ENCODE results near the gene PPM1L.
"Not testable (repeated sequence)": the region's sequence is repeated elsewhere in the genome, so short reads cannot be mapped to it uniquely, and the experiment has no call there.

Gene PPM1L

GRCh38 chr3:160755776-160756304 lies at the start of gene PPM1L:
Gene PPM1L, plus strand, starts transcription at chr3:160756231.
- DNase-seq (ENCODE audit: extremely low read depth in 1 of 2, low read depth in 1 of 2): peak in 1 of 2 donors; percentile 23

- no peak for DNase-seq (ENCODE audit: extremely low read depth in 1 of 2, low read depth in 1 of 2)
Measured at GRCh38 chr3:160707187-160707794, 48.7 kb upstream of the PPM1L start.

- no peak for DNase-seq (ENCODE audit: extremely low read depth in 1 of 2, low read depth in 1 of 2)
Measured at GRCh38 chr3:160709477-160710182, 46.4 kb upstream of the PPM1L start.

GRCh38 chr3:160713144-160713543 lies 42.9 kb upstream of the PPM1L start:
- DNase-seq (ENCODE audit: extremely low read depth in 1 of 2, low read depth in 1 of 2): not testable (repeated sequence)

- DNase-seq (ENCODE audit: extremely low read depth in 1 of 2, low read depth in 1 of 2): no peak
Measured at GRCh38 chr3:160719710-160720109, 36.3 kb upstream of the PPM1L start.

- no peak for DNase-seq (ENCODE audit: extremely low read depth in 1 of 2, low read depth in 1 of 2)
Measured at GRCh38 chr3:160720123-160720746, 35.8 kb upstream of the PPM1L start.

GRCh38 chr3:160722331-160722730 lies 33.7 kb upstream of the PPM1L start:
- no peak for DNase-seq (ENCODE audit: extremely low read depth in 1 of 2, low read depth in 1 of 2)

GRCh38 chr3:160725338-160725737 lies 30.7 kb upstream of the PPM1L start:
- DNase-seq (ENCODE audit: extremely low read depth in 1 of 2, low read depth in 1 of 2): no peak

- no peak for DNase-seq (ENCODE audit: extremely low read depth in 1 of 2, low read depth in 1 of 2)
Measured at GRCh38 chr3:160735826-160736225, 20.2 kb upstream of the PPM1L start.

GRCh38 chr3:160738048-160738447 lies 18.0 kb upstream of the PPM1L start:
- no peak for DNase-seq (ENCODE audit: extremely low read depth in 1 of 2, low read depth in 1 of 2)

GRCh38 chr3:160739079-160739478 lies 17.0 kb upstream of the PPM1L start:
- DNase-seq (ENCODE audit: extremely low read depth in 1 of 2, low read depth in 1 of 2): no peak

- no peak for DNase-seq (ENCODE audit: extremely low read depth in 1 of 2, low read depth in 1 of 2)
Measured at GRCh38 chr3:160746976-160747375, 9.1 kb upstream of the PPM1L start.

GRCh38 chr3:160747422-160747821 lies 8.6 kb upstream of the PPM1L start:
- DNase-seq (ENCODE audit: extremely low read depth in 1 of 2, low read depth in 1 of 2): no peak

- DNase-seq (ENCODE audit: extremely low read depth in 1 of 2, low read depth in 1 of 2): no peak
Measured at GRCh38 chr3:160748231-160748630, 7.8 kb upstream of the PPM1L start.

- no peak for DNase-seq (ENCODE audit: extremely low read depth in 1 of 2, low read depth in 1 of 2)
Measured at GRCh38 chr3:160748787-160749186, 7.2 kb upstream of the PPM1L start.

GRCh38 chr3:160753953-160754352 lies 2.1 kb upstream of the PPM1L start:
- no peak for DNase-seq (ENCODE audit: extremely low read depth in 1 of 2, low read depth in 1 of 2)

- no peak for DNase-seq (ENCODE audit: extremely low read depth in 1 of 2, low read depth in 1 of 2)
Measured at GRCh38 chr3:160754371-160754854, 1.6 kb upstream of the PPM1L start.

- DNase-seq (ENCODE audit: extremely low read depth in 1 of 2, low read depth in 1 of 2): peak; percentile 82 to 89
Measured at GRCh38 chr3:160754855-160755747, 930 bp upstream of the PPM1L start.

GRCh38 chr3:160757233-160758106 lies 1.4 kb downstream of the PPM1L start:
- DNase-seq (ENCODE audit: extremely low read depth in 1 of 2, low read depth in 1 of 2): no peak
